D341Med (cell line): Measurements from ENCODE around the gene RTP5.

Source experiments
- DNase-seq: peaks from one replicate; pipeline ENCODE4 v3.0.0; 2012; ENCODE audit warnings: low spot score

RTP5 gene

GRCh38 chr2:241887806-241888522 lies 18.4 kb downstream of the RTP5 start:
- DNase-seq, result no peak

GRCh38 chr2:241888641-241889040 lies 19.1 kb downstream of the RTP5 start:
- no peak for DNase-seq

GRCh38 chr2:241890524-241891235 lies 21.2 kb downstream of the RTP5 start:
- DNase-seq, result no peak

GRCh38 chr2:241891315-241891987 lies 21.9 kb downstream of the RTP5 start:
- no peak for DNase-seq

GRCh38 chr2:241891988-241892298 lies 22.4 kb downstream of the RTP5 start:
- DNase-seq, result no peak

GRCh38 chr2:241892299-241893137 lies 23.0 kb downstream of the RTP5 start:
- DNase-seq, result peak; percentile 74

- DNase-seq, result no peak
Measured at GRCh38 chr2:241893265-241893664, 23.7 kb downstream of the RTP5 start.

- peak; percentile 20 for DNase-seq
Measured at GRCh38 chr2:241894056-241894641, 24.6 kb downstream of the RTP5 start.

GRCh38 chr2:241894681-241895426 lies 25.3 kb downstream of the RTP5 start:
- peak; percentile 21 for DNase-seq

- no peak for DNase-seq
Measured at GRCh38 chr2:241895427-241895711, 25.8 kb downstream of the RTP5 start.

- peak; percentile 33 for DNase-seq
Measured at GRCh38 chr2:241895712-241896641, 26.4 kb downstream of the RTP5 start.

GRCh38 chr2:241896746-241897201 lies 27.2 kb downstream of the RTP5 start:
- peak; percentile 7 for DNase-seq

GRCh38 chr2:241897231-241897916 lies 27.8 kb downstream of the RTP5 start:
- peak; percentile 4 for DNase-seq

- peak; percentile 13 for DNase-seq
Measured at GRCh38 chr2:241898463-241899270, 29.1 kb downstream of the RTP5 start.

- peak; percentile 4 for DNase-seq
Measured at GRCh38 chr2:241900251-241901017, 30.9 kb downstream of the RTP5 start.

GRCh38 chr2:241901018-241901380 lies 31.5 kb downstream of the RTP5 start:
- peak; percentile 14 for DNase-seq

- peak; percentile 22 for DNase-seq
Measured at GRCh38 chr2:241901500-241902351, 32.2 kb downstream of the RTP5 start.
